Stimulated activated CD4-positive, alpha-beta T cell treated with anti-CD3 and anti-CD28 coated beads, Interleukin-12 subunit alpha, Interleukin-12 subunit beta, amount 100 ng/mL, for 24 hours (primary cell): ENCODE data around the gene ZC3H12D.

Experiments
- DNase-seq, 2 experiments: peaks; one replicate each; pipeline ENCODE4 v3.0.0-alpha.2; 2020; ENCODE audit warnings: low read depth in 2 of 2

ZC3H12D gene

DNA sequence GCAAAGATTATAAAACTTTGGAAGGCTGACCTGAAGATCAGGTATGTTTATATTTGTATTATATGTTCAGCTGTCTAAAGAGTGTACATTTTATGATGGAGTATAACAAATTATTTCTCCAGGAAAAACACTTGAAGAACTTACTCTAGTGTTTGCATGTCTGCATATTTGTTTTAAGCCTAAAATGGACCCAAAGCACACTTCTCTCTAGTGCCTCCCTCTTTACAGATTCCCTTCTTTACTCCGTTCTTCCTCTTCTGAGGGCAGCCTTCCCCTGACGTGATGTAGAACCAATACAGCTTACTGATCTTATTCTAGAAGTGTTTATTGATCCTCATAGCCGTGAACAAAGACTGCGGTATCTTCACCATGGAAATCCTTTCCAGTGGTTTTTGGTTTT is 70.8 kb downstream of the ZC3H12D start:
- DNase-seq: no peak

DNA sequence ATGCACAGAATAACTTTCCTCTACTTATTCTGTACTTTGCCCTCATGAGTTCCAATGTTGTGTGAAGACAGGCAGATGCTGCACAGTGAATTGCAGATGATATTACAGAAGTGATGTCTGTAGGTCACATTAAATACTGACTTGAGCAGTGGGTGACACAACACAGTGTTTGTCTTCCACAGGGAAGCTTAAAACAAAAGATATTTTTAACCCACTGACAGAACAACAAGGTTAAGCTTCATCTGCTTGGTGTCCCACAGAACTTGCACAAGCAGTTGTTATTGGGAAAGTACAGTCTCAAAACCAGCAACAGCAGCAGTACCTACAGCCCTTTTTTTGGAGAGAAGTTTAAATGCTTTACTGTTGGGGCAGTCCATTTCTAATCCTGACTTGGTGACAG is 74.3 kb downstream of the ZC3H12D start:
- no peak for DNase-seq

DNA sequence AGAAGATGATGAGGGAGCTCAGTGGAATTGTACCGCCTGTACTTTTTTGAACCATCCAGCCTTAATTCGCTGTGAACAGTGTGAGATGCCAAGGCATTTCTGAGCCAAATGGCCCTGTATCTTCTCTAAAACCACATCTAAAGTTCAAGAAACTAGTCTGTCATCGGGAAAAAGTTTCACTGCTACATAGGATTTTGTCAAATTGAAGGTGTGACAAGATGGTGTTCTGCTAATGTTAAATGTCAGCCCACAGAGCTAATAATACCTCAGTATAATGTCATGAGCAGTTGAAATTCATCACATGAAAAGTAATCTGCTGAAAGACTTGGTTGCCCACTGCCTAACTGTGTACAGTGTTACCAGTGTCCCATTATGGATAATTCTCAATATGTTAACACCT is 75.2 kb downstream of the ZC3H12D start:
- DNase-seq: no peak

DNA sequence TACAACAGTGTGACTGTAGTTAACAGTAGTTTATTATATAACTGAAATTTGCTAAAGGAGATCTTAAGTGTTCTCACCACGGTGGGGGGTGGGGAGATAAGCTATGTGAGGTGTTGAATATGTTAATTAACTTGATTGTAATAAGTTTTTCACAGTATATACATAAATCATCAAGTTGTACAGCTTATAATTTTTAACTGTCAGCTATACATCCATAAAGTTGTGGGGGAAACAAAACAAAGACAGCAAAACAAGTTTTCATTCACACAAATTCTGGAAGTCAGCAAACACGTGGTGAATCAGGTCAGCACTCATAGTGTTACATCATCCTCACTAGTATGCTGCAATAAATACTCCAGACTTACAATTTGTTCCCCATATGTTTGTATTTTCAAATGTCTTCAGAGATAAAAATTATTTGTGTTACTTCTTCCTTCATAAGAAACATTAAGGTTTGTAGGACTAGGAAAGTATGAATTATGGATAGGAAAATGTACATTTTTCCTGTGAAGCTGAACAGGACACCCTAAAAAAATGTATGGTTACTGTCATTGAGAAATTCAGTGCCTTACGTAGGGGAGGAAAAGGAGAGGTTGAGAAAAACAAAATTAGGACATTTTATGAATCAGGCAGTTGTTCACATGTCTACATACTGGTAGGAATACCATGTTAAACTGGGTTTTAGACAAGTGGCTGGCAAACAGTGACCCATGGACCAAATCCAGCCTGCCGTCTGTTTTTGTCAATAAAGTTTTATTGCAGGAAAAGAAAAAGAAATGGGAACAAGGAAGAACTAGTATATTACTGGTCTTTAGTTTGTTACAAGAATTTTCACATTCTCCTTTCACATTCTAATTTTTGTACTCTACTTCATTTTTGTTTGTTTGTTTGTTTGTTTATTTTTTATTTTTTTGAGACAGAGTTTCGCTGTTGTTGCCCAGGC is 78.7 kb downstream of the ZC3H12D start:
- DNase-seq: no peak

DNA sequence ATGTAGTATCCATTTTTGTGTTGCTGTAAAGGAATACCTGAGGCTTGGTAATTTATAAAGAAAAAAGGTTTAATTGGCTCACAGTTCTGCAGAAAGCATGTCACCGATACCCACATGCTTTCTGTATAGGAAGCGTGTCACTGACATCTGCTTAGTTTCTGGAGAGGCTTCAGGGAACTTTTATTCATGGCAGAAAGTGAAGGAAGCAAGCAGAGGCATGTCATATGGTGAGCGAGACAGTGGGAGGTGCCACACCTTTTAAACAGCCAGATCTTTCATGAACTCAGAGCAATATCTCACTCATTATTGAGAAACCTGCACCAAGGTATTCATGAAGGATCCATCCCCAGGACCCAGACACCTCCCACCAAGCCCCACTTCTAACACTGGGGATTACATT is 81.3 kb downstream of the ZC3H12D start:
- no peak for DNase-seq

DNA sequence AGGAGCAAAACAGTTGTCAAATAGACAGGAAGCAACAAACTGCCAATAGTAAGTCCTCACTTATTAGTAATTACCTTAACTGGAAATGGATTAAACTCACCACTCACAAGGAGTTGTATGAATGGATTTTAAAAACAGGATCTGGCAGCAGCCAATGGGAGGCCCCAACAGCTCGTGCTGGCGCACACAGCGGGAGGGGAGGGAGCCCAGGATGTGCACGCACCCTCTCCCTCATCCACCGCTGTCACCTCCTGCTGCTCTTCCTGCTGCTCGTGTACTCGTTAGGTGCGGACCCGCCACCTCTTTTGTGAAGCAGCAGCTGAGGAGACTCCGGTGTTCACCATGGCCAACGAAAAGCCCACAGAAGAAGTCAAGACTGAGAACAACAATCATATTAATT is 84.8 kb downstream of the ZC3H12D start, which contains the start of gene SUMO4:
Gene SUMO4 (plus strand): TSS at position 213 of the 400 bp plus-strand sequence. CDS start 130 bp downstream, at position 343.
- no peak for DNase-seq

DNA sequence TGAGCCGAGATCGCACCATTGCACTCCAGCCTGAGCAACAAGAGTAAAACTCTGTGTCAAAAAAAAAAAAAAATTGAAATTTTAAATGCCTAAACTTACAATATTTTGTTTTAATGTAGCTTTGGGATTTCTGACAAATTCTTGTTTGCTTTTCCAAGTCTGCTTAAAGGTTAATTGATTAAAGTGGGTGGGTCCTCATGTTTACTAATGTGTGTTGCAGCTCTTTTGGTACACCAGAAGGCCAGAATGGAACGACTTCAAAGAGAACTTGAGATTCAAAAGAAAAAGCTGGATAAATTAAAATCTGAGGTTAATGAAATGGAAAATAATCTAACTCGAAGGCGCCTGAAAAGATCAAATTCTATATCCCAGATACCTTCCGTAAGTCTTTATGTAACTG is 87.4 kb downstream of the ZC3H12D start:
- DNase-seq: no peak
